Left colon (tissue), 2 donors: ENCODE data around the gene ACOT7. TPM values are rescaled to one million over a fixed set of nuclear protein-coding genes. Genes with fewer than 3 reads are reported as not detected.

Source experiments
- ATAC-seq: fragments of 200-7000 bp; cut with Tn5 transposase; one replicate; pipeline ENCODE4 v1.9.1; 2020; ENCODE audit warnings: mild to moderate bottlenecking, moderate library complexity
- DNase-seq, 2 donors: peaks; one replicate each; pipeline ENCODE4 v3.0.0-alpha.2; 2020
- intact Hi-C, 2 donors: fragments of 100-400 bp; cut with DNase I in 1 of 2; cut with micrococcal nuclease in 1 of 2; formaldehyde crosslinking; loops; one replicate each; pipeline versions ENCODE4 v1.11.2 to v1.14.0; 2022; cut with DNase I, micrococcal nuclease
- total RNA-seq, 2 donors: library from RNA; stranded (reverse); fragmentation: NEBNext Ultra II Directional; extraction: Animal tissue kit (Norgen Biotek cat#: 25700); gene quantifications; one replicate each; pipeline ENCODE4 v1.2.1, GENCODE V29; 2021
- donor health status: DM: no; HTN: no; CAD: no.
- donor health status: DM: yes; HTN: yes; CAD: no.

ACOT7 gene
- total RNA-seq, 2 donors from 2014 or later = 50.4 to 58.0 TPM

DNA sequence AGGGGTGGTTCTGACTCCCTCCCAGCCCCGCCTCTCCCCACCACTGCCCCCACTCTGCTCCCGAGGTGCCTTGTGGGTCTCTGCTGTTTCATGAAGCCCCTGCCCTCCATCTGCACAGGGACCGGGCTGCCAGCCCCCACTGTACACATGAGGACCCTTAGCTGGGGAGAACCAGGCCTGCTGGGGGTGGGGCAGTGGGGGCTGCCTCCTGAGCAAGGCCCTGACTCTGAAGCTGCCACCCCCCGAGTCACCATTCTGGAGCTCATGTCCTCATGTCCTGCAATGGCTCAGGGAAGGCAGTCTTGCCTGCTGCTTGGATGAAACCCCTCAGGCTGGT, 141.2 kb downstream of the ACOT7 start:
- DNase-seq (no peak), ATAC-seq (no peak)
- intact Hi-C loops = loop anchor here (5.0 to 10.0 kb wide), 2 partner anchors 85 to 152 kb away; no protein-coding TSS in a partner anchor

- intact Hi-C loops = loop anchor here (5.0 to 10.0 kb wide), 2 partner anchors 85 to 153 kb away; no protein-coding TSS in a partner anchor
- no peak for ATAC-seq
- DNase-seq = no peak
Observed at GRCh38 chr1:6251681-6252373, 141.7 kb downstream of the ACOT7 start.

DNA sequence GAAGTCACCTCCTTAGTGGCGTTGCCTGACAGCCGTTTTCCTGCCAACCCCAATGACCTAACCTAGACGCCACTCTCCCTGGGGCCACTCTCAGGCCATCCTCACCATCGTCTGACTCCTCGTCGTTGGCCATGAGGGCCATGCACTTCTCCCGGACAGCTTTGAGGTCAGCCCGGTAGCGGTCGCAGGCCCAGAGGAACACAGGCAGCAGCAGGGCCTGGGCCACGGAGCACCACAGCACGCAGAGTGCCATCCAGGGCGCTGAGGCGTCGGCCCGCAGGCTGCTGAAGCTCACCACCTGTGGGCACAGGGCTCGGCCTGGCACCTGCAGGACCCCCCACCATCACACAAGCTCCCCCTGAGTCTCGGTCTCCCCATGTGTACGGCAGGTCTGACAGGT, 142.3 kb downstream of the ACOT7 start:
- intact Hi-C loops = loop anchor here (5.0 to 10.0 kb wide), 2 partner anchors 86 to 154 kb away; no protein-coding TSS in a partner anchor
- ATAC-seq (no peak), DNase-seq (no peak)

DNA sequence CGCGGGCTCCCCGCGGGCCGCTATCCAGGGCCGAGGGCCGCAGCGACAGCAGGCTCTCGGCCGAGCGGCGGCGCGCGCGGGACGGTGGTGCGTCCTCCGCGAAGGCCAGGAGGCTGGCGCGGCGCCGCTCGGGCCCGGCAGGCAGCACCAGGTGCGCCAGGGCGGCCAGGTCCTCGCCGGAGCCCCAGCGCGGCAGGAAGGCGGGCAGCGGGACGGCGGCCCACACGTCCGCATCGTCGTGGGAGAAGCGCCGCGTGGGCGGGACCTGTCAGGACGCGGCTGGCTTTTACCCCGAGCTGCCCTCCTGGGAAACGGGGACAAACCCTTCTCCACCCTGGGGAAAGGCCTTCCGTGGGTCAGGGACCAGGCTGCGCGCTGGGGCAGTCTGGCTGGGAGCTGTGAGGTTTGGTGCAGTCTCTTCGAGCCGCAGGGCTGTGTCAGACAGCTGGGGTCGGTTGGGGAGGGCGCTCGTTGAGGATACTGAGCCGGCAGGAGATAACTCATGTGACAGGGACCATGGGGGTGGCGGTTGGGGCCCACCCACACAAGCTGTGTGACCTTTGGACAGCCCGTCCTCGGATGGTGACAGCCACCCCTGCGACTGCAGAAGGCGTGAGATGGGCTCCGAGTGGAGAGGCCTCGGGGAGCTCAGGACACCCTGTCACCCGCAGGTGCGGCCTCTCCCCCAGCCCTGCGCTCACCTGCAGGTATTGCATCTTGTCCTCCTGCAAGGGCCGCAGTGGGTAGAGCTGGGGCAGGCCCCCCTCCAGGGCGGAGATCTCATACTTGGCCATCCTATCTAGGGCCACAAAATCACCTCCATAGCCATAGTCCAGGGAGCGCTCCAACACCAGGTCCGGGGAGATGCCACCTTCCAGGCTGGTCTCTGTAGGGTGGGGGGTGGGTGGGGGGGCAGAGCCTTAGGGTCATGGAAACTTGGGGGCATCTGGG, 143.6 kb downstream of the ACOT7 start:
- intact Hi-C loops = loop anchor here (5.0 to 10.0 kb wide), 2 partner anchors 87 to 155 kb away; no protein-coding TSS in a partner anchor
- ATAC-seq (peak; percentile 10), DNase-seq (no peak)

DNA sequence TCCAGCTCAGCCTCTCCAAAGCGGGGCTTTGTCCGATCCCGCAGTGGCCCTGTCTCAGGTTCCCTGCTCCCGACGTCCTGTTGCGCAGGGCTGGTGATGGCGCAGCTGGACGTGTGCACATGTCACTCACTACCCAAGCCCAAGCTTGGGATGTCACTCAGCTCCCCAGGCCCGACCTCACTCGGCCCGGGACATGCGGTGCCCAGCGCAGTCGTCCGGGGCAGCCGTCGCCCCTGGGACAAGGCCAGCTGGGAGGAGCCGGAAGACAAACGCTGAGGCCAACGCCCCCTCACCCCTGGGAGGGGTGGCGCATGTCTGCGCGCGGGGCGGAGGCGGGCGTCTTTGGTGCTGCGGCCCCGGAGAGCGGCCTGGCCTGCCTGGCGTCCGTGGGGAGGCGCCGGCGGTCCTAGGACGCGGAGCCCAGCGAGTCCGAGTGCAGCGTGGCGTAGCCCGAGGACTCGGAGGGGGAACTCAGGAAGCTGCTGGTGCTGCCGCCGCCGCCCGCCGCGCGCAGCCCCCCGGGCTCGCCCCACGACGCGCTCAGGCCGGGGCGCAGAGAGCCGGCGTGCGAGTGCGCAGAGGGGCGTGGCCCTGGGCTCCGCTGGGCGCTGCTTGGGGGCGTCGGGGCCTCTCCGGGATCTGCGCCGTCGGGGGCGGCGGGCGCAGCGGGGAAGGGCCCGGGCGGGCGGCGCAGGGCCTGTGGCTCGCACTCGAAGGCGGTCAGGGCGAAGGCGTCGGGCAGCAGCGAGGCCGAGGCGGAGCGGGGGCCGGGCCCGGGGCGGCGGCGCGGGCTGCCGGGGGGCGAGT, 144.4 kb downstream of the ACOT7 start:
- intact Hi-C loops = loop anchor here in 1 of 2 donors (10.0 kb wide), 1 partner anchor 156 kb away; no protein-coding TSS in a partner anchor
- DNase-seq (no peak), ATAC-seq (peak; percentile 34)

- DNase-seq (no peak), ATAC-seq (no peak)
- intact Hi-C loops = loop anchor here in 1 of 2 donors (10.0 kb wide), 1 partner anchor 157 kb away; no protein-coding TSS in a partner anchor
Observed at GRCh38 chr1:6248161-6248776, 145.3 kb downstream of the ACOT7 start.

- ATAC-seq = no peak
- intact Hi-C loops = loop anchor here (2.0 to 10.0 kb wide), 2 partner anchors 95 to 157 kb away; no protein-coding TSS in a partner anchor
- DNase-seq = no peak
Observed at GRCh38 chr1:6247651-6248050, 145.9 kb downstream of the ACOT7 start.

- ATAC-seq (peak; percentile 59), DNase-seq (peak; percentile 71 to 81)
- intact Hi-C loops = loop anchor here (2.0 to 10.0 kb wide), 2 partner anchors 96 to 158 kb away; no protein-coding TSS in a partner anchor
Observed at GRCh38 chr1:6246497-6247467, 146.8 kb downstream of the ACOT7 start.

DNA sequence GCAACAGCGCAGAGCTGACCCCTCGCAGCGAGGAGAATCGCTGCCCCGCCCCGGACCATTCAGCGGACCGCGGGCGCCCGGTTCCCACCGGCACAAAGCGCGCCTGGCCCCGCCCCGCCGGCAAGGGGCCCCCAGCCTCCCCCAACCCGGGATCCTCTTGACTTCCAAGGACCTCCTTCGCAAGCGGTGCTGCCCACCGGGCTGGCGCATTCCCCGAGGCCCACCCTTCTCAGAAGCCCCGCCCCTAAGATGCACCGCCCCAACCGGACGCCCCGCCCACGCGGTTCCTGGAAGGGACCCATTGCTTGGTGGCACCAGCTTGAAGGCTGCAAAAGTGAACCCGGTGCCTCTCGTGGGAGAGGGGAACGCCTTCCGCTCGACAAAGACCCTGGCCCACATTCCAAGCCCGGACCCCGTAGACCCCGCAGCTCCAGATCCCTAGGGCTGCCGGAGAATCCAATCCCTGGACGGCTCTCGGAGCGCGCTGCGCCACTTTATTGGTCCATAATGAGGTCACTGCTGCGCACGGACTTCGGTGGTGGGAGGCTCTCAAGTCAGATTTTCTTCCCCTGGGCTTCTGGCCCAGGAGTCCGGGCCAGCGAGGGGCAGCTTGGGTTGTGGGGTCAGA, 147.6 kb downstream of the ACOT7 start:
- DNase-seq = peak in 1 of 2 donors; percentile 68
- peak; percentile 42 for ATAC-seq

DNA sequence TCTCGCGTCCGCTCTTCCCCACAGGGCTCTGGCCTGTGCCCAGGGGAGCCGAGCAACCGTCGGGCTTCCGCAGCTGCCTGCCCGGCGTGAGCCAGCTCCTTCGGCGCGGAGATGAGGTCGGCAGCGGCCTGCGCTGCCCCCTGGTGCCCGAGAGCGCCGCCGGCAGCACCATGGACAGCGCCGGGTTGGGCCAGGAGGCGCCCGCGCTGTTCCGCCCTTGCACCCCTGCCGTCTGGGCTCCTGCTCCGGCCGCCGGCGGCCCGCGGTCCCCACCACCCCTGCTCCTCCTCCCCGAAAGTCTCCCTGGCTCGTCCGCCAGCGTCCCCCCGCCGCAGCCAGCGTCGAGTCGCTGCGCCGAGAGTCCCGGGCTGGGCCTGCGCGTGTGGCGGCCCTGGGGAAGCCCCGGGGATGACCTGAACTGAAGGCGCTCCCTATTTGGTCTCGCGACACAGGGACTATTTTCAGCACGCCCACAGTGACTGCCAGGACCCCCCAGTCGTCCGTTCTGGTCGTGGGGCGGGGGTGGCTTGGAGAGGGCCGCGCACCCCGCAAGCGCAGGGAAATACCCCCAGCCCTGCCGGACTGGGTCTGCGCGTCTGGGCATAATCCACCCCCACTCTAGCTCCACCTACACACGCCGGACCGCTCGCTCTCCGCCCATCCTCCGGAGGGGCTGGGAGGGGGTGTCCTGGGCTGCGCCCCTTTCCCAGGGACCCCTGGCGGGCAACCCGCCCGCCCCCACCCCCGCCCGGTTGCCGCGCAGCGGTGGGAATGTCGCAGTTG, 148.3 kb downstream of the ACOT7 start:
- intact Hi-C loops = loop anchor here in 1 of 2 donors (10.0 kb wide), 1 partner anchor 160 kb away; no protein-coding TSS in a partner anchor
- ATAC-seq = peak; percentile 70
- peak in 1 of 2 donors; percentile 87 for DNase-seq

More for the DNA sequence above, 147.6 kb downstream of the ACOT7 start:
- intact Hi-C loops = loop anchor here (2.0 to 10.0 kb wide), 2 partner anchors 97 to 159 kb away; no protein-coding TSS in a partner anchor

GRCh38 chr1:6244401-6245049, 149.0 kb downstream of the ACOT7 start:
- ATAC-seq (no peak), DNase-seq (no peak)
- intact Hi-C loops = loop anchor here in 1 of 2 donors (10.0 kb wide), 1 partner anchor 160 kb away; no protein-coding TSS in a partner anchor

DNA sequence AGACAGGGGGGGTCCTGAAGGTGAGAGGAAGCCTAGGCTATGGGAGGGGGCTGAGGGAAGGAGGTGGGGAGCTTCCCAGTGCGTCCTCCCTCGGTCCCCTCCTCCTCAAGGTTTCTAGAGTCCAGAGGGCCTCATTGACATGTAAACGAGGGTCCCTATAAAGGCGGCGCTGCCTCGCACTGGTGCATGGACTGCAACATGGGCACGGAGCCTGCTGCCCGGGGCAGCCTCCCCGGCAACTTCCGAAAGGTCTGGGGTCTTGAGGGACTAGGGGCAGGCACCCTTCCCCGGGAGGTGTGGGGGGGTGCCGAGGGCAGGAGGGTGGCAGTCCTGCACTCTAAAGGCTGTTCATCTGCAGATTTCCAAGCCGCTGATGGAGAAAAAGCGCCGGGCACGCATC, 149.6 kb downstream of the ACOT7 start, which contains the start of gene HES3:
Gene HES3 (plus strand): TSS at position 187 of the 400 bp plus-strand sequence. CDS start 187 bp downstream, at position 374.
- intact Hi-C loops = loop anchor here in 1 of 2 donors (10.0 kb wide), 1 partner anchor 161 kb away; no protein-coding TSS in a partner anchor

DNA sequence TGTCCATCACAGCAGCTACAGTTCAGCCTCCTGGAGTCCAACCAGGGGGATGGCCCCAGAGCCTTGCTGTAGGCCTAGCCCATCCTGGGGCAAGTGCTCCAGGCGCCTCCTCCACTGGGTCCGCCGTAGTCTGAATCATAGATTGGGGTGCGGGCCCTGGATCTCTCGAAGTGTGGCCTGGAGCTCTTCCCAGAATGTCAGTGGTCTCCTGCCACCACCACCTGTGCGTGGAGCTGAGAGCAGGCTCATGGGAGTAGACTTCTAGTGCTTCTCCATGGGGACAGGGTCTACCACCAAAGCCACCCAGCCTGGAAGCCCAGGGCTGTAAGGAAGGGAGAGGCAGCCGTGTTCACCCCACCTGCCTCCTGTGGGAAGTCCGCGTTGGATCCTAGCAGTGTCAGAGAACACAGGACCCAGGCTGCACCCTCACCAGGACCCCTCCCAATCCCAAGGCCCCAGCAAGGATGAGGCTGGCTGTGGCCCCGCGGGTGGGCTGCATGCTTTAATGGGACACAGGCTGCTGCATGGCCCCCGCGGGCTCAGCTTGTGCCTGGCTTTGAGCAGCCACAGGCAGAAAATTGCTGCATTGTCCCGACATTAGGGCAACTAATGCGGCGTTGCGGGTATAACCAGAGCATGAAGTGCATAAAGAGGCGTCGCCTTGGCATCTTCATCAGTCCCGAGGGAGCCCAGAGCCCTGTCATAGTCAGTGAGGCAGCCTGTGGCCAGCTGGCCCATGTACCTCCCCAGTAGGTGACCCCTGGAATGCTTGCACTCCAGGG, 150.3 kb downstream of the ACOT7 start:
- DNase-seq (no peak), ATAC-seq (no peak)
- intact Hi-C loops = loop anchor here in 1 of 2 donors (10.0 kb wide), 1 partner anchor 162 kb away; no protein-coding TSS in a partner anchor

More for the DNA sequence above, 149.6 kb downstream of the ACOT7 start, which contains the start of gene HES3:
- DNase-seq (no peak), ATAC-seq (no peak)
